GM19238 (cell line): ENCODE data around the gene ASAP2.

ENCODE experiments used
- DNase-seq: peaks from one replicate; pipeline ENCODE4 v3.0.0; 2011; ENCODE audit warnings: low spot score; ENCODE audit not compliant: insufficient read length

The ASAP2 gene

DNA sequence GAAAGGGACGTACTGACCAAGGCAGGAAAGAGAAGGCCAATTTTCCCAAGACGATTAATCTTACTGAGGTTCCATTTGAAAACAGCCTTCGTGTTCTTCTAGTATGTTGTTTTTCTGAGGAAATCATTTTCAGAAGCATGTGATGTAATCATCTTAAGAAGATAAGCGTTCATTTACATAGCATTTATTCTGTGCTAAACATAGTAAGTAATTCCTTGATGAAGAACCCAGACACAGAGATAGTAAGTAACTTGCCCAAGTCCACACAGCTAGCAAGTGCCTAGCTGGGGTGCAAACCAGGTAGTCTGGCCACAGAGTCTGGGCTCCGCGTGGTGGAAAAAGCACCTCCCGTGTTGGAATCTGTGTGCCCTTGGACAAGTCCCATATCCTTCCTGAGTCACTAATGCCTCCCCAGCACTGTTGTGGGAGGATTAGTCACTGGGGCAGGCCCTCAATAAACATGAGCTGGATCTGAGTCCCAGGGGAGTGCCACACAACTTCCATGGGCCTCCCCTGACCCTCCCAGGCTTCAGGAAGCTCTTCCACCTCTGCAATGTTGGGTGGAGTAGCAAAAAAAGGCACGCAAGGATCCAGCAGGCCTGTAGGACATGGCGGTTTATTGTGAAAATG lies 26.9 kb upstream of the ASAP2 start:
- DNase-seq, result no peak

GRCh38 chr2:9184361-9184760 lies 22.3 kb upstream of the ASAP2 start:
- no peak for DNase-seq

- DNase-seq, result no peak
Measured at GRCh38 chr2:9187620-9188214, 18.9 kb upstream of the ASAP2 start.

- DNase-seq, result no peak
Measured at GRCh38 chr2:9188823-9189222, 17.8 kb upstream of the ASAP2 start.

DNA sequence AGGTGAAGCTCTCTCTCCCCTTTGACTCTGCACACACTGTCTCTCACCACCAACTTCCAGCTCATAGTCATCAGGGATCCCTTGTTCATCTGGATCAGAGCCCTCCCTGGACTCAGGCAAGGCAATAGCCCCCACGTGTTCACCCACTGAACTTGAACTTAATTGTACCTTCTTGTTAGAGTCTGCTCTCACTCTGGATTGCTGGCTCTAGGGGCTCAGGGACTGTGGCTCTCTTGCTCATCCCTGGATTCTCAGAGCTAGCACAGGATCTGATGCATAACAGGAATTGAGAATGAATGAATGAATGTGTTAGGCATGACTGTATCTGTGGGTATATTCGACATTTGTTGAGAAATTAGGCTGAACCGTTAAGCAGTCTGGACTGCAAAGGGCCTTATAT lies 16.7 kb upstream of the ASAP2 start:
- DNase-seq, result no peak

DNA sequence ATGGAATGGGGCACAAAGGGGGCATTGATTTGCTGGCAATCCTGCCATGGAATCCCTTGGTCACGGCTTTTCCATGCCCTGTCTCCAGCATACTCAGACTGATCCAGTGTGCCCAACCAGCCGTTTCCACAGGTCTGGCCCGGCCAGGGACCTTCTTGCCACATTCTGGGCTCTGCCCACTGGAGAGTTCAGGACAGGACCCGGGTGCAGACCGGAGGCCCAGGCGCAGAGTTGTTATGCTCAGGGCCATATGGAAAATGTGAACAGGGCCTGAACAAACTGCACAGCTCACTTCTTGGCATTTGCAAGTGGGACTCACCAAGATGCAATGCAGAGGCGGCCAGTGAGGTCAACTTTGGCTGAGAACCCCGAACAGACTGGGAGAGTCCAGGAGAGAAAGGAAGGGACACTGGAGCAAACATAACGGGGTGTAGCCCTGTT lies 15.6 kb upstream of the ASAP2 start:
- DNase-seq, result no peak

- DNase-seq, result no peak
Measured at GRCh38 chr2:9192712-9193111, 13.9 kb upstream of the ASAP2 start.

DNA sequence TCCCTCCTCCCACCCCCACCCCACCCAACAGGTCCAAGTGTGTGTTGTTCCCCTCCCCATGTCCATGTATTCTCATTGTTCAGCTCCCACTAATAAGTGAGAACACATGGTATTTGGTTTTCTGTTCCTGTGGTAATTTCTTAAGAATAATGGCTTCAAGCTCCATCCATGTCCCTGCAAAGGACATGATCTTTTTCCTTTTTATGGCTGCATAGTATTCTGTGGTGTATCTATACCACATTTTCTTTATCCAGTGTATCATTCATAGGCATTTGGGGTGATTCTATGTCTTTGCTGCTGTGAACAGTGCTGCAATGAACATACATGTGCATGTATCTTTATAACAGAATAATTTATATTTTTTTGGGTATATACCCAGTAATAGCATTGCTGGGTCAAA lies 12.3 kb upstream of the ASAP2 start:
- no peak for DNase-seq

DNA sequence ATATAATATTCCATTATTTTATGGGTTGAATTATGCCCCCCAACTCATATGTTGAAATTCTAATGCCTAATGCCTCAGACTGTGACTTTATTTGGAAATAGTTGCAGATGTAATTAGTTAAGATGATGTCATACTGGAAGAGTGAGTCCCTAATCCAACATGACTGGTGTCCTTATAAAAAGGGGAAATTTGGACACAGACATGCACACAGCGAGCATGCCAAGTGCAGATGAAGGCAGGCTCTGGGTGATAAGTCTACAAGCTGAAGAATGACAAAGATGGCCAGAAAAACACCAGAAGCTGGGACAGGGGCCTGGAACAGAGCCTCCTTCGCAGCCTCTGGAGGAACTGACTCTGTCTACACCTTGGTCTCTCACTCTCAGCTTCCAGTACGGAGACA lies 10.0 kb upstream of the ASAP2 start:
- DNase-seq, result no peak

GRCh38 chr2:9197916-9198315 lies 8.7 kb upstream of the ASAP2 start:
- no peak for DNase-seq

DNA sequence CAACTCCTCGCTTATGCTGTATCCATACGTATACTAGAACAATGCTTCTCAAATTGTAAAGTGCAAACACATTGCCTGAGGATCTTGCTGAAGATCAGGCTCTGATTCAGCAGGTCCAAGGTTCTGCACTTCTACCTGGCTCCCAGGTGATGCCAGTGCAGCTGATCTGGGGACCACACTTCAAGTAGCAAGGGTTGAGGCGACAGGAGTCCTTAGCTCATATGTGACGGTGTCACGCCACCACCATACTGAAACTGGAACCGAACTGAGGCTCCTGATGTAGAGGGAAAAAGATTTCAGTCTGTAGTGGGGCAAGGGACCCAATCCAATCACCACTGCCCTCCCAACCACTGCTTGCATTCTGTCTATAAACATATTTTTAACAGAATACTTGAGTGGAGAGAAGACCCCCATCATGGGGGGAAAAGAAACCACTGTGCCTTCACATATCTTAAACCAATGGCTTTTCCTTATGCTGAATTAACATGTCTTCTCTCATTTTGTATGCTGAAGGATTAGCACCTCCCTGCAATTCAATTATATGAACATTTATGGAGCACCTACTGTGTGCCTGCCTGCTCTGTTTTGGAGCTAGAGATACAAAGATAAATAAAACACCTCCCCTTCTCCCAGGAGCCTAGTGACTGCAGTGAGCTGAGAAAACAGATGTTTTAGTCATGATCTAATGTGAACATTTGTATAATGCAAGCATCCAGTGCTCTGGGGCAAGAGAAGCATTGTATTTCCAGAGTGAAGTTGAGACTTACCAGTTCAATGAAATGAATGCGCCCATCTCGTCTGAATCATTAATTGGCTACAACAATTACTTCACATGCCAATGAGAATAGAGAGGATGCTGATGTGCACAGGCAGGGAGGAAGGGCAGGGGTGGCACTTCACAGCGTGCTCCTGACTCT lies 6.6 kb upstream of the ASAP2 start:
- no peak for DNase-seq

DNA sequence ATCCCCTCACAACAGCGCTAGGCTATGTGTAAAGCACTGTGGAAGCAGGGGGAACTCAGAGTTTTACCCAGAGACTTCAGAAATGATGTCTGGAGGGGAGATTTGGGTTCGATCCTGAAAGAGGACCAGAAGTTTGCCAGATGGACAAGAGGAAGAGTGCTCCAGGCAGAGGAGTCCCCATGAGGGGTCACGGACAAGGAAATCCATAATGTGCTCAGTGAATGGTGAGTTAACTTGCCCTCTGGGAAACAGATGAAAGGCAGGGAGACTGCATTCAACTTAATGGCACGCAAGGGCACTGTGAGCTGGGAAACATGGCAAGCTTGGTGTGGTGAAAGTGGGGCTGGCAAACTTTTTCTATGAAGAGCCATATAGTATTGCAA lies 6.0 kb upstream of the ASAP2 start:
- DNase-seq, result no peak

GRCh38 chr2:9201185-9201891 lies 5.3 kb upstream of the ASAP2 start:
- no peak for DNase-seq

GRCh38 chr2:9203006-9203405 lies 3.6 kb upstream of the ASAP2 start:
- DNase-seq, result no peak

GRCh38 chr2:9203876-9204275 lies 2.7 kb upstream of the ASAP2 start:
- DNase-seq, result no peak

- no peak for DNase-seq
Measured at GRCh38 chr2:9204939-9205338, 1.7 kb upstream of the ASAP2 start.

DNA sequence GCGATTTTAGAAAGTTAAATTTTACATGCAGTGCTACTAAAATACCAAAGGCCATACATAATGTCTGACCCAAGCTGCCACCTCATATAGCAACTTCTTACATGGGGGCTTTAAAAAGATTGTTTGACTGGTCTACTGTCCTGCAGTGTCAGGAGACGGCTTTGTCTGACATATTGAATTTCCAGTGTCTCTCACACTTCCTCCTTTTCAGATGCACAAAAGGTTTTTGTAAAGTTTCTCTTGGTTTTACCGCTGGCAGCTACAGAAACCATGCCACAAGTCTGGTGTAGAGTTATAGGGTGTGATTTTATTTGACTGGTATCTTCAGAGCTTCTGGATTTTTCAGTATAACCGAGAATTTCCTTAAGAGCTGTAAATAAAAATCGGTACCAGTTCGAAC lies 1.1 kb upstream of the ASAP2 start:
- DNase-seq, result no peak

GRCh38 chr2:9206991-9207640 lies 504 bp downstream of the ASAP2 start:
- no peak for DNase-seq

- no peak for DNase-seq
Measured at GRCh38 chr2:9207641-9208311, 1.2 kb downstream of the ASAP2 start.

- DNase-seq, result no peak
Measured at GRCh38 chr2:9208875-9209274, 2.3 kb downstream of the ASAP2 start.

DNA sequence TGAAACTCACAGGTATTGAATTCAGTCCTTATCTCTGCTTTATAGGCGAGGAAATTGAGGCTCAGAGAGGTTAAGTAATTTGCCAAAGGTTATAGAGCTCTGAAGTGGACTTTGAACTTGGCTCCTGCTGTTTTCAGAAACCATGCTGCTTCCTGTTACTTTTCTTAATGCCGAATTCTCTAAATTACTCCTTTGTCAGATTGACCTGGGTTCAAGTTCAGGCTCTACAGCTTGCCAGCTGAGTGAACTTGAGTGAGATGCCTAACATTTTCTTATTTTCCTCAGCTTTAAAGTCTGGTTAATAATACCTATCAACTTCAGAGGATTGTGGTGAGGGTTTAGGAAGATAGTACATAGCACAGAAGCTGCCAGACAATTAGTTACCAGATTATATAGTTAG lies 3.4 kb downstream of the ASAP2 start:
- DNase-seq, result no peak
